SK-N-SH (cell line): ENCODE results near the gene SWAP70. TPM values are rescaled to one million over a fixed set of nuclear protein-coding genes. Genes with fewer than 3 reads are reported as not detected.

Experiments
- CTCF ChIA-PET: fragments of 300-600, 350-600 bp; formaldehyde crosslinking; extraction: SDS; loops from one replicate; lab custom pipeline; 2021; lab: Yijun Ruan, JAX
- POLR2A ChIA-PET: fragments of 350-600 bp; sonication (Branson Sonifier 250); formaldehyde crosslinking; extraction: SDS; loops from one replicate; lab custom pipeline; 2020; ENCODE audit warnings: antibody characterized with exemption, inconsistent platforms; lab: Yijun Ruan, JAX
- DNase-seq: peaks from one replicate; pipeline ENCODE4 v3.0.0; 2012
- H2AFZ ChIP-seq: fragments of 200-600 bp; sonication (generic); 2 replicates; pipeline ENCODE4 v1.8.1; 2016; ENCODE audit warnings: antibody characterized with exemption, mild to moderate bottlenecking, low read depth
- H3F3A ChIP-seq: fragments of 200-600 bp; sonication (generic); replicated peaks from 2 replicates; pipeline ENCODE3; 2016; ENCODE audit warnings: antibody characterized with exemption, mild to moderate bottlenecking; ENCODE audit not compliant: insufficient read depth
- H3K27ac ChIP-seq, 2 experiments: fragments of 200-500 bp in 1 of 2; fragments of 200-600 bp in 1 of 2; sonication (Bioruptor generic) in 1 of 2; sonication (generic), shearing (Covaris generic) in 1 of 2; 2 replicates each; pipeline versions ENCODE4 v1.5.1 to v1.6.1; 2014 to 2016; ENCODE audit warnings: low read depth in 2 of 2, inconsistent platforms in 1 of 2, low read length in 1 of 2, mild to moderate bottlenecking in 1 of 2, mixed read lengths in 1 of 2
- H3K27me3 ChIP-seq: fragments of 200-600 bp; sonication (generic), shearing (Covaris generic); 2 replicates; pipeline ENCODE4 v1.6.1; 2016; ENCODE audit warnings: mixed run types; ENCODE audit not compliant: insufficient read depth
- H3K36me3 ChIP-seq, 2 experiments: fragments of 200-500 bp in 1 of 2; fragments of 200-600 bp in 1 of 2; sonication (Bioruptor generic) in 1 of 2; sonication (generic) in 1 of 2; replicated peaks in 1 of 2; 2 replicates each; pipeline versions ENCODE3 to v1.5.1; 2014 to 2016; ENCODE audit warnings: low read length in 1 of 2, mild to moderate bottlenecking in 1 of 2; ENCODE audit not compliant: insufficient read depth in 2 of 2, control insufficient read depth in 1 of 2
- H3K4me1 ChIP-seq, 2 experiments: fragments of 200-500 bp in 1 of 2; fragments of 200-600 bp in 1 of 2; sonication (Bioruptor generic) in 1 of 2; sonication (generic), shearing (Covaris generic) in 1 of 2; 2 replicates each; pipeline versions ENCODE4 v1.5.1 to v1.6.1; 2014 to 2016; ENCODE audit warnings: low read depth in 1 of 2, low read length in 1 of 2, mixed run types in 1 of 2; ENCODE audit not compliant: insufficient read depth in 2 of 2, control insufficient read depth in 1 of 2
- H3K4me2 ChIP-seq: fragments of 200-600 bp; sonication (generic), shearing (Covaris generic); 2 replicates; pipeline ENCODE4 v1.6.1; 2017; ENCODE audit warnings: mixed run types
- H3K4me3 ChIP-seq, 2 experiments: fragments of 200-500 bp in 1 of 2; fragments of 200-600 bp in 1 of 2; sonication (Bioruptor generic) in 1 of 2; sonication (generic), shearing (Covaris generic) in 1 of 2; 2 replicates each; pipeline versions ENCODE4 v1.5.1 to v1.8.1; 2014 to 2016; ENCODE audit warnings: low read depth in 2 of 2, inconsistent platforms in 1 of 2, low read length in 1 of 2, mild to moderate bottlenecking in 1 of 2, mixed read lengths in 1 of 2, moderate library complexity in 1 of 2
- H3K79me2 ChIP-seq: fragments of 200-600 bp; sonication (generic); 2 replicates; pipeline ENCODE4 v1.8.1; 2017; ENCODE audit warnings: mild to moderate bottlenecking; ENCODE audit not compliant: insufficient read depth
- H3K9ac ChIP-seq: fragments of 200-600 bp; sonication (generic); 2 replicates; pipeline ENCODE4 v1.6.1; 2017; ENCODE audit warnings: mixed run types
- H3K9me2 ChIP-seq: fragments of 200-600 bp; sonication (generic); 2 replicates; pipeline ENCODE4 v1.6.1; 2017; ENCODE audit warnings: mixed run types
- H3K9me3 ChIP-seq: fragments of 200-600 bp; sonication (generic); 2 replicates; pipeline ENCODE4 v1.6.1; 2017; ENCODE audit warnings: mixed run types, mild to moderate bottlenecking, moderate library complexity
- H4K20me1 ChIP-seq: fragments of 200-600 bp; sonication (generic); 2 replicates; pipeline ENCODE4 v1.6.1; 2017; ENCODE audit warnings: mild to moderate bottlenecking, mixed run types; ENCODE audit not compliant: insufficient read depth
- FOSL2 ChIP-seq: IDR thresholded peaks from 2 replicates; pipeline ENCODE4 v1.4.0; 2012; ENCODE audit warnings: low read depth, mild to moderate bottlenecking, moderate library complexity, borderline replicate concordance
- FOXJ3 ChIP-seq: sonication (generic); formaldehyde crosslinking; IDR thresholded peaks from 2 replicates; pipeline ENCODE4 v1.5.1; 2020; ENCODE audit warnings: mild to moderate bottlenecking, missing genetic modification reagents
- GATA2 ChIP-seq: sonication (generic); formaldehyde crosslinking; IDR thresholded peaks from 2 replicates; pipeline ENCODE4 v1.5.0; 2020; ENCODE audit warnings: mild to moderate bottlenecking, missing genetic modification reagents
- NFIC ChIP-seq: IDR thresholded peaks from 2 replicates; pipeline ENCODE4 v1.4.0; 2012; ENCODE audit warnings: borderline replicate concordance
- RCOR1 ChIP-seq: fragments of 150-350 bp; IDR thresholded peaks from 2 replicates; pipeline ENCODE4 v1.6.1; 2017; ENCODE audit warnings: antibody characterized with exemption, low read length
- RFX5 ChIP-seq: IDR thresholded peaks from 2 replicates; pipeline ENCODE4 v1.6.1; 2012; ENCODE audit warnings: mild to moderate bottlenecking, improper control_type of control experiment, low read length
- RXRA ChIP-seq: IDR thresholded peaks from 2 replicates; pipeline ENCODE4 v1.4.0; 2012; ENCODE audit warnings: low read depth, mild to moderate bottlenecking, borderline replicate concordance
- SIN3A ChIP-seq: IDR thresholded peaks from 2 replicates; pipeline ENCODE4 v1.6.1; 2012; ENCODE audit warnings: low read depth, mild to moderate bottlenecking, low read length, moderate library complexity, borderline replicate concordance
- TCF12 ChIP-seq: IDR thresholded peaks from 2 replicates; pipeline ENCODE4 v1.4.0; 2012
- TEAD4 ChIP-seq: IDR thresholded peaks from 2 replicates; pipeline ENCODE4 v1.4.0; 2012; ENCODE audit warnings: mild to moderate bottlenecking, borderline replicate concordance; ENCODE audit not compliant: insufficient read depth
- YY1 ChIP-seq: IDR thresholded peaks from 2 replicates; pipeline ENCODE4 v1.4.0; 2012; ENCODE audit warnings: low read depth, mild to moderate bottlenecking
- WGBS: methylation state at CpG from one replicate; pipeline ENCODE4 v1.1.6; 2017; ENCODE audit warnings: low lambda C conversion rate; 5-methylcytosine and 5-hydroxymethylcytosine counted together
- polyA plus RNA-seq, 3 experiments: library from polyadenylated mRNA; depleted of rRNA; stranded (reverse); fragments of >200 nt; gene quantifications; 2 replicates each; pipeline ENCODE4 v1.2.3, GENCODE V29; 2012
- TF ChIP-seq, protein P1 (sequence below): fragments of 200-600 bp; sonication (generic); IDR thresholded peaks from 2 replicates; pipeline ENCODE4 v1.6.1; 2017; ENCODE audit warnings: antibody characterized with exemption, mild to moderate bottlenecking, moderate library complexity
- TF ChIP-seq, protein P2 (sequence below): IDR thresholded peaks from 2 replicates; pipeline ENCODE4; 2012

SWAP70 gene
- polyA plus RNA-seq, 1 of the 3 experiments (the other 2 are of a cell fraction), result 10.6 TPM

- peaks cover 26% of the 10 kb centered on the region for H3F3A ChIP-seq
These were observed 113.6 kb downstream of the SWAP70 start for GRCh38 chr11:9777525-9777924.

GRCh38 chr11:9780929-9781328 lies 117.1 kb downstream of the SWAP70 start:
- Histone ChIP-seq H3K79me2 (no peaks in the 10 kb centered on the region), H3K27ac (no peak overlapping the region; a peak in 1 of 4 replicates), H3F3A (peaks cover 6% of the 10 kb centered on the region), H3K9ac (no peak overlapping the region), H4K20me1 (no peaks in the 10 kb centered on the region), H3K4me1 (peaks cover 5 to 8% of the 10 kb centered on the region in 2 experiments; a peak in 3 of 4 replicates), H2AFZ (no peak overlapping the region), H3K4me3 (no peak overlapping the region), H3K9me3 (no peaks in the 10 kb centered on the region), H3K36me3 (peaks cover 38 to 52% of the 10 kb centered on the region in 2 experiments), H3K9me2 (no peaks in the 10 kb centered on the region), H3K27me3 (no peaks in the 10 kb centered on the region), H3K4me2 (no peak overlapping the region)
- ChIA-PET CTCF (interaction anchor here (0.7 kb wide), 1 partner anchor 23 kb away, joined by 3 read pairs; no protein-coding TSS in a partner anchor), POLR2A (no interaction called here)
- 97% methylated on average over 4 of the region's 4 CpGs for WGBS
- no peak for DNase-seq
- TF ChIP-seq, protein P1, sequence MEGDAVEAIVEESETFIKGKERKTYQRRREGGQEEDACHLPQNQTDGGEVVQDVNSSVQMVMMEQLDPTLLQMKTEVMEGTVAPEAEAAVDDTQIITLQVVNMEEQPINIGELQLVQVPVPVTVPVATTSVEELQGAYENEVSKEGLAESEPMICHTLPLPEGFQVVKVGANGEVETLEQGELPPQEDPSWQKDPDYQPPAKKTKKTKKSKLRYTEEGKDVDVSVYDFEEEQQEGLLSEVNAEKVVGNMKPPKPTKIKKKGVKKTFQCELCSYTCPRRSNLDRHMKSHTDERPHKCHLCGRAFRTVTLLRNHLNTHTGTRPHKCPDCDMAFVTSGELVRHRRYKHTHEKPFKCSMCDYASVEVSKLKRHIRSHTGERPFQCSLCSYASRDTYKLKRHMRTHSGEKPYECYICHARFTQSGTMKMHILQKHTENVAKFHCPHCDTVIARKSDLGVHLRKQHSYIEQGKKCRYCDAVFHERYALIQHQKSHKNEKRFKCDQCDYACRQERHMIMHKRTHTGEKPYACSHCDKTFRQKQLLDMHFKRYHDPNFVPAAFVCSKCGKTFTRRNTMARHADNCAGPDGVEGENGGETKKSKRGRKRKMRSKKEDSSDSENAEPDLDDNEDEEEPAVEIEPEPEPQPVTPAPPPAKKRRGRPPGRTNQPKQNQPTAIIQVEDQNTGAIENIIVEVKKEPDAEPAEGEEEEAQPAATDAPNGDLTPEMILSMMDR, result no peak
- no peak for TF ChIP-seq GATA2 (CRISPR knock-in tag)
- TF ChIP-seq RXRA, result no peak
- no peak for TF ChIP-seq NFIC
- TF ChIP-seq FOSL2, result no peak
- TF ChIP-seq SIN3A, result no peak
- TF ChIP-seq, protein P2, sequence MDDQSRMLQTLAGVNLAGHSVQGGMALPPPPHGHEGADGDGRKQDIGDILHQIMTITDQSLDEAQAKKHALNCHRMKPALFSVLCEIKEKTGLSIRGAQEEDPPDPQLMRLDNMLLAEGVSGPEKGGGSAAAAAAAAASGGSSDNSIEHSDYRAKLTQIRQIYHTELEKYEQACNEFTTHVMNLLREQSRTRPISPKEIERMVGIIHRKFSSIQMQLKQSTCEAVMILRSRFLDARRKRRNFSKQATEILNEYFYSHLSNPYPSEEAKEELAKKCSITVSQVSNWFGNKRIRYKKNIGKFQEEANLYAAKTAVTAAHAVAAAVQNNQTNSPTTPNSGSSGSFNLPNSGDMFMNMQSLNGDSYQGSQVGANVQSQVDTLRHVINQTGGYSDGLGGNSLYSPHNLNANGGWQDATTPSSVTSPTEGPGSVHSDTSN, result no peak
- TF ChIP-seq TEAD4, result no peak
- no peak for TF ChIP-seq RFX5
- no peak for TF ChIP-seq RCOR1
- no peak for TF ChIP-seq YY1
- no peak for TF ChIP-seq FOXJ3 (CRISPR knock-in tag)

More at GRCh38 chr11:9777525-9777924, 113.6 kb downstream of the SWAP70 start:
- no peak overlapping the region for H3K9ac ChIP-seq
- TF ChIP-seq TCF12, result no peak
- no peaks in the 10 kb centered on the region for H3K79me2 ChIP-seq
- no peaks in the 10 kb centered on the region for H3K9me2 ChIP-seq
- H3K27me3 ChIP-seq, result no peaks in the 10 kb centered on the region
- WGBS, result 85% methylated on average over 5 of the region's 5 CpGs
- CTCF ChIA-PET, result interaction anchor here (2.6 kb wide), 1 partner anchor 19 kb away, joined by 8 read pairs; no protein-coding TSS in a partner anchor
- no peak overlapping the region for H3K27ac ChIP-seq
- no peak overlapping the region for H3K4me3 ChIP-seq
- no peak overlapping the region for H2AFZ ChIP-seq
- no peak overlapping the region for H3K4me2 ChIP-seq
- no peaks in the 10 kb centered on the region for H4K20me1 ChIP-seq
- H3K36me3 ChIP-seq, result peaks cover 32 to 35% of the 10 kb centered on the region in 2 experiments
- H3K4me1 ChIP-seq, result peaks cover 3 to 17% of the 10 kb centered on the region in 2 experiments; a peak in 3 of 4 replicates
- POLR2A ChIA-PET, result no interaction called here
- no peaks in the 10 kb centered on the region for H3K9me3 ChIP-seq
- DNase-seq, result no peak
